ENCODE results near the gene PI4K2A.

PI4K2A gene

DNA sequence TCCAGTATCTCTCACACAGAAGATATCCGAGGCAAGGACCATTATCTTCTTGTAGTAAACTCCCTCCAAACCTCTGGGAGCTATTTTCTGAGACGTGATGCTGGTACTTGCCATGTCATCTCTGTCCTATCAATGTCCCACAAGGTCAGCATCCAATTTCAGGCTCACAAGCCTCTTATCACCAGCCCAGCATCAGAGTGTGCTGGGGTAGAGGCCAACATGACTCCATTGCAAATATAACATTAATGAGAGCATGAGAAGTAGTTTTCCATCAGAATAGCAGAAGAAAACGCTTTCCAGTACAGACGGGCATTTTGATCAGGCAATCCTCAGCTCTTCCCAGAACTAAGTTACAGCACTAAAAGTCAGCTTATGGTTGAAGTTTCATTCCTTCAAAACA is 12.7 kb upstream of the PI4K2A start:
- TF ChIP-seq, protein P1, sequence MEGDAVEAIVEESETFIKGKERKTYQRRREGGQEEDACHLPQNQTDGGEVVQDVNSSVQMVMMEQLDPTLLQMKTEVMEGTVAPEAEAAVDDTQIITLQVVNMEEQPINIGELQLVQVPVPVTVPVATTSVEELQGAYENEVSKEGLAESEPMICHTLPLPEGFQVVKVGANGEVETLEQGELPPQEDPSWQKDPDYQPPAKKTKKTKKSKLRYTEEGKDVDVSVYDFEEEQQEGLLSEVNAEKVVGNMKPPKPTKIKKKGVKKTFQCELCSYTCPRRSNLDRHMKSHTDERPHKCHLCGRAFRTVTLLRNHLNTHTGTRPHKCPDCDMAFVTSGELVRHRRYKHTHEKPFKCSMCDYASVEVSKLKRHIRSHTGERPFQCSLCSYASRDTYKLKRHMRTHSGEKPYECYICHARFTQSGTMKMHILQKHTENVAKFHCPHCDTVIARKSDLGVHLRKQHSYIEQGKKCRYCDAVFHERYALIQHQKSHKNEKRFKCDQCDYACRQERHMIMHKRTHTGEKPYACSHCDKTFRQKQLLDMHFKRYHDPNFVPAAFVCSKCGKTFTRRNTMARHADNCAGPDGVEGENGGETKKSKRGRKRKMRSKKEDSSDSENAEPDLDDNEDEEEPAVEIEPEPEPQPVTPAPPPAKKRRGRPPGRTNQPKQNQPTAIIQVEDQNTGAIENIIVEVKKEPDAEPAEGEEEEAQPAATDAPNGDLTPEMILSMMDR (IDR thresholded peaks at IDR 0.05; ENCODE audit: low read depth, low read length, missing control alignments), result no peak
- DNase-seq (ENCODE audit: low read depth), result no peak
- H3K4me3 ChIP-seq (ENCODE audit: low read depth, low read length), result no peak overlapping the region
- in situ Hi-C loops (cut with HindIII; ENCODE audit: low sequenced_read_pairs), result no loop called here

DNA sequence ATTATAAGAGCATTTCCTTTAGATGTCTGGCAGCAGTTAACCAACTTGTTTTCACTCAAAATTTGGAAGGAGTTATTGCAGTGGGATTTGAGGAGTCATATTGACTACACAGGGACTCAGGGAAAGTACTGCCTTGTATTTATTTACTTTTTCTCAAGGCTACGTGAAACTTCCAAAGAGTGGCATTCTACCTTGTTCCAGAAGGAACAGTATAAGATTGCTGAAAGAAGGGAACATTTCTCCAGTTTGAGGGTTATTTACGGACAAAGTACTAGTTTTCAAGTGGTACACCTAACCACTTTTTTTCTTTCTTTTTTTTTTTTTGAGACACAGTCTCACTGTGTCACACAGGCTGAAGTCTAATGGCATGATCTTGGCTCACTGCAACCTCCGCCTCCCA is 12.2 kb upstream of the PI4K2A start:
- TF ChIP-seq, protein P1 (IDR thresholded peaks at IDR 0.05; ENCODE audit: low read depth, low read length, missing control alignments), result no peak
- DNase-seq (ENCODE audit: low read depth), result no peak
- in situ Hi-C loops (cut with HindIII; ENCODE audit: low sequenced_read_pairs), result no loop called here
- H3K4me3 ChIP-seq (ENCODE audit: low read depth, low read length), result no peak overlapping the region

DNA sequence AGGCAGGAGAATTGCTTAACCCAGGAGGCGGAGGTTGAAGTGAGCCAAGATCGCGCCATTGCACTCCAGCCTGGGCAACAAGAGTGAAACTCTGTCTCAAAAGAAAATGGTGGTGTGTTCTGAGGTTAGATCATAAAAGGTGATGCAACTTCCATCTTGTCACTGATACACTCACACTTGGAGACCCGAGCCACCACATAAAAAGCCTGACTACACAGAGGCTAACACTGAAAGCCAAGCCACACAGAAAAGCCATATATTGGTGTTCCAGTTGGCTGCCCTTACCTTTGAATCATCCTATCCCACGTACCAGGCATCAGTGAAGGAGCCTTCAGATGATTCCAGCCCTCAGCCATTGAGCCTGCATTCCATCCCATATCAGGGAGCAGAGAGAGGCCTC is 11.2 kb upstream of the PI4K2A start:
- no peak for DNase-seq (ENCODE audit: low read depth)
- no peak overlapping the region for H3K4me3 ChIP-seq (ENCODE audit: low read depth, low read length)
- TF ChIP-seq, protein P1 (IDR thresholded peaks at IDR 0.05; ENCODE audit: low read depth, low read length, missing control alignments), result no peak
- in situ Hi-C loops (cut with HindIII; ENCODE audit: low sequenced_read_pairs), result no loop called here

DNA sequence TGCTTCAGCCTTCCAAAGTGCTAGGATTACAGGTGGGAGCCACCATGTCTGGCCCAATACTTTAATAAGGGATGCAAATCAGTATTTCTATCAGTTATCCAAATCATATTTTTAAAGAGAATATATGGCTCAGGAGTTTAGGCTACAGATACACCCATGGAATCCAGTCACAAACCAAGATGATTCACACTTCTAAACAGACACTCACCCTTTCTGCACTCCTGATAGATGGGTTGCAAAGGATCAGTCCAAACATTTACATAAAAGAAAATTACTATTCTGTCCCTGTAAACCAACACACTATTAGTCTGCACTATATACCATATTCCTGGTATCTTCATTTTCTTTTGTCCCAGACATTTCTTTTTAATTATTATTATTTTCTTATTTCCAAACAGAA is 9.4 kb upstream of the PI4K2A start:
- no peak overlapping the region for H3K4me3 ChIP-seq (ENCODE audit: low read depth, low read length)
- no peak for DNase-seq (ENCODE audit: low read depth)
- in situ Hi-C loops (cut with HindIII; ENCODE audit: low sequenced_read_pairs), result no loop called here
- TF ChIP-seq, protein P1 (IDR thresholded peaks at IDR 0.05; ENCODE audit: low read depth, low read length, missing control alignments), result no peak

DNA sequence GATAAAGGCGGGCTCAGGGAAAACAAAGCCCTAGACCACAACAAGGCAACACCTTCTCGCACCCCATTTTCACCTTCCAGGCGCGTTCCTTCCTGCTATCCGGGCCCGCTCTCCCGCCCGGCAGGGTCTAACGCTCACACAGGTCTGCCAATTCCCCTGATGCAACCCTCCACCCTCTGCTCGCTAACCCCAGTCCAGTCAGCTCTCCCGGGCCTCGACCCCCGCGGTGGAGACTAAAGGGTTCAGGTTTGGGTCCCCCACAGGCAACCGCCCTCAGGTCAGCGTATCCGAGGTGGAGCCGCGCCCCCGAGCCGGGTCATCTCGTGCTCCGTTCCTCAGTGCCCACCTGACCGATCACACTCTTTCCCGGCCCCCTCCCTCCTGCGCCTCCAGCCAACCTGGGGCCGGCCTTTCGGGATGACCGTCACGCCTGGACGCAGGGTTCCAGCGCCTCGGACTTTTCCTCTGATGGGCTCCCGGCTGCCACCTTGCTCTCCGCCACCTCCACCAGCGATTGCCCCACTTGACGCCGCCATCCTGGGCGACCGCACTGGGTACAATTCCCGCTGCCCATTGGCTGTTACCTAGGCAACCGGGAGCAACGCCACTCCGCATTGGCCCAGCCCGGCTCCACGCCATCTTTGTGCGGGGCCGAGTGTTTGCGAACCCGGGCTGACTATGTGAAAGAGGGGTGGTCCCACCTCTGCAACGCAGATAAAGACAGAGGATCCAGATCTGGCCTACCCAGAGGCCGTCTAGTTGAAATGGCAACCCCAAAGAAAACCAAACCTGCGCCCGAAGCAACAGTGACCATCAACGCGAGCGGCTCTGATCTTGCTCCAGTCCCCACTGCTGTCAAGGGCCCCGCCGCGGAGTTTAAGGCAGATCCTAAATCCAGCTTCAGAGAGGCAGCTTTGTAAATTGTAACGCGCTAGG is 7.3 kb upstream of the PI4K2A start, which contains the start of gene MORN4:
Gene MORN4, minus strand, starts transcription at position 552 of the 936 bp plus-strand sequence. CDS start 13,847 bp downstream, outside the sequence.
- H3K4me3 ChIP-seq (ENCODE audit: low read depth, low read length), result peak within 1 kb of the TSS; percentile 89
- TF ChIP-seq, protein P1 (IDR thresholded peaks at IDR 0.05; ENCODE audit: low read depth, low read length, missing control alignments), result no peak
- DNase-seq (ENCODE audit: low read depth), result peak; percentile 77
- in situ Hi-C loops (cut with HindIII; ENCODE audit: low sequenced_read_pairs), result no loop called here

DNA sequence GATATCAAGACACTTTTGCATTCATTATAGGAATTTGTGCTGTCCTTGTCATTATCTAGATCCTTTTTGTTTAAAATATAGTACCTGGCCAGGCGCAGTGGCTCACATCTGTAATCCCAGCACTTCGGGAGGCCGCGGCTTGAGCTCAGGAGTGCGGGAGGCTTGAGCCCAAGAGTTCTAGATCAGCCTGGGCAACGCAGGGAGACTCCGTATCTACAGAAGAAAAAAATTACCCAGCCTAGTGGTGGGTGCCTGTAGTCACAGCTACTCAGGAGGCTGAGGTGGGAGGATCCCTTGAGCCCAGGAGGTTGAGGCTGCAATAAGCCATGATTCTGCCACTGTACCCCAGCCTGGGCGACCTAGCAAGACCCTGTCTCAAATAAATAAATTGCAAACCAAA is 6.5 kb upstream of the PI4K2A start:
- TF ChIP-seq, protein P1 (IDR thresholded peaks at IDR 0.05; ENCODE audit: low read depth, low read length, missing control alignments), result no peak
- in situ Hi-C loops (cut with HindIII; ENCODE audit: low sequenced_read_pairs), result no loop called here
- no peak for DNase-seq (ENCODE audit: low read depth)
- peak overlapping the region; percentile 89 for H3K4me3 ChIP-seq (ENCODE audit: low read depth, low read length)

Measured in astrocyte of the cerebellum (primary cell).